BLaER1 treated with 17β-estradiol and CSF1 and Interleukin-3, amounts not matched to agents 10 nM and 100 nM (cell line): ENCODE measurements around the gene ALG1.
"Not testable (repeated sequence)": the region's sequence is repeated elsewhere in the genome, so short reads cannot be mapped to it uniquely, and the experiment has no call there.

ENCODE experiments used
- H3K27ac ChIP-seq, 11 experiments: shearing (Covaris generic); formaldehyde crosslinking; 2 replicates each; pipeline ENCODE4 v1.8.1; 2022
- H3K27me3 ChIP-seq, 11 experiments: shearing (Covaris generic); formaldehyde crosslinking; 2 replicates each; pipeline ENCODE4 v1.8.1; 2022
- H3K36me3 ChIP-seq, 11 experiments: shearing (Covaris generic); formaldehyde crosslinking; 2 replicates each; pipeline ENCODE4 v1.8.1; 2022
- H3K4me1 ChIP-seq, 10 experiments: shearing (Covaris generic); formaldehyde crosslinking; 2 replicates each; pipeline ENCODE4 v1.8.1; 2022
- H3K4me2 ChIP-seq, 11 experiments: shearing (Covaris generic); formaldehyde crosslinking; 2 replicates each; pipeline ENCODE4 v1.8.1; 2022
- H3K4me3 ChIP-seq, 10 experiments: shearing (Covaris generic); formaldehyde crosslinking; 2 replicates each; pipeline ENCODE4 v1.8.1; 2022
- H3K9ac ChIP-seq, 11 experiments: shearing (Covaris generic); formaldehyde crosslinking; 2 replicates each; pipeline ENCODE4 v1.8.1; 2022
- H3K9me3 ChIP-seq, 11 experiments: shearing (Covaris generic); formaldehyde crosslinking; replicated peaks in 1 of 11; 2 replicates each; pipeline ENCODE4 v1.8.1; 2022
- H4K20me1 ChIP-seq, 11 experiments: shearing (Covaris generic); formaldehyde crosslinking; 2 replicates each; pipeline ENCODE4 v1.8.1; 2022
- Cebpa-rat ChIP-seq, 11 experiments: shearing (Covaris generic); IDR thresholded peaks; 2 replicates each; pipeline ENCODE4 v1.8.1; 2022

The ALG1 gene

DNA sequence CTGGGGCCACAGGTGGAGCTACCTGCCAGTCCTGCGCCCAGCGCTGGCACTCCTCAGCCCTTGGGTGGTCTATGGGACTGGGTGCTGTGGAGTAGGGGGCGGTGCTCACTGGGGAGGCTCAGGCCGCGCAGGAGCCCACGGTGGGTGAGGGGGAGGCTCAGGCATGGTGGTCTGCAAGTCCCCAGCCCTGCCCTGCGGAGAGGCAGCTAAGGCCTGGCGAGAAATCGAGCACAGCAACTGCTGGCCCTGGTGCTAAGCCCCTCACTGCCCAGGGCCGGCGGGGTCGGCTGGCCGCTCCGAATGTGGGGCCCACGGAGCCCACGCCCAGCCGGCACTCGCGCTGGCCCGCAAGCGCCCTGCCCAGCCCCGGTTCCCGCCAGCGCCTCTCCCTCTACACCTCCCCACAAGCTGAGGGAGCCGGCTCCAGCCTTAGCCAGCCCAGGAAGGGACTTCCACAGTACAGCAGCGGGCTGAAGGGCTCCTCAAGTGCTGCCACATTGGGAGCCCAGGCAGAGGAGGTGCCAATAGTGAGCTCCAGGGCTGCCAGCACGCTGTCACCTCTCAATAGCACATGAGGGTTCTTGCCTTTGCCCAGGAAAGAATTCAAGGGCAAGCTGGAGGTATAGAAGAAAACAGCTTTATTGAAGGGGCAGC lies 37.0 kb downstream of the ALG1 start:
- H3K4me1 ChIP-seq, result no peaks in the 10 kb centered on the region
- no peak overlapping the region for H3K27ac ChIP-seq
- H3K4me3 ChIP-seq, result no peak overlapping the region
- no peaks in the 10 kb centered on the region for H4K20me1 ChIP-seq
- no peaks in the 10 kb centered on the region for H3K9me3 ChIP-seq
- H3K4me2 ChIP-seq, result no peak overlapping the region
- H3K9ac ChIP-seq, result no peak overlapping the region
- peaks cover 0 to 3% (median 0%) of the 10 kb centered on the region in 11 experiments; a peak in 1 of 22 replicates for H3K27me3 ChIP-seq
- no peak for TF ChIP-seq Cebpa-rat (IDR thresholded peaks at IDR 0.05)
- H3K36me3 ChIP-seq, result no peaks in the 10 kb centered on the region

DNA sequence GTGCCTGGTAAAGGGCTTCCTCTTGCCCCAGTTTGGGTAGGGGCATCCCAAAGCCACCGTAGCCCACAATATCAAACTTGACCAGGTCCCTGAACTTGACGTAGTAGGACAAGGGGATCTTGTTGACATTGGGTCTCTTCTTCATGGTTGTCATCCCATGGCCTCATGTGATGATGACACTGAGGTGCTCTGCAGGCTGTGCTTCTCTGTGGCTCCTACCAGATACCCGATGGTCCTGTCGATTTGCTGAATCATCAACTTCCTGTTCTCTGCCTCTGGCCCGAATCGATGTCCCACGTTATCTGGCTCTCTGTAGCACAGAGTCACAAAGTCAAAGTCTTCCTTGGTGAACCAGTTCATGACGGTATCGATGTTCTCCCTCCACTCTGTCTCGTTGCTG lies 39.3 kb downstream of the ALG1 start:
- H3K4me2 ChIP-seq, H3K36me3 ChIP-seq, H3K27ac ChIP-seq, H3K9ac ChIP-seq, H3K4me1 ChIP-seq, H4K20me1 ChIP-seq, H3K9me3 ChIP-seq, H3K4me3 ChIP-seq: not testable (repeated sequence)
- peaks cover 0 to 18% (median 12%) of the 10 kb centered on the region in 11 experiments; a peak in 12 of 22 replicates for H3K27me3 ChIP-seq

DNA sequence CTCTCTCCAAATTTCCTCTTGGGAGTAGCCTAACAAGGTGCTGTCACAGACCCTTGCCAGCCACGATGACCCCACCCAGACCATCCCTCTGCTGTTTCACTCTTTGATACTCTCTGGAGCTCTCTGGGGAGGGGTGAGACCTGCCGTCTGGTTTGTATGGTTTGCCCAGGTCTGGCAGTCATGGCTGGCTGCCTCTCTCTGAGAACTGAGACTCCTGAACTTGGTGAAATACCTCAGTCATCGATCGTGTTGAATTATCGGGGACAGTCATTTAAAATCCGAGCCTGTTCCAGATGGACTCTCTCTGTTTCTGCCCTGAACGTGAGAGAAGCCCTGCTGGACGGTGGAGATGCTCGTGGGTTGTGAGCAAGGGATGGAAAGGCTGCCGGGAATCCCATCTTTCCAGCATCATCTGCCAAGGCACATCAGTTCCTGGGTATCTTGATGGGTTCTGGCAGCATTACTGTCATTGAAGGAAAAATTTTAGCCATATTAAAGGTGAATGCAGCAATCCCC lies 45.2 kb downstream of the ALG1 start:
- H3K27me3 ChIP-seq, result peaks cover 9 to 51% (median 36%) of the 10 kb centered on the region in 11 experiments
- H3K9ac ChIP-seq, H3K4me3 ChIP-seq, H3K27ac ChIP-seq, H3K9me3 ChIP-seq, H3K36me3 ChIP-seq: not testable (repeated sequence)
- H3K4me2 ChIP-seq, result peak overlapping the region; percentile 17 to 79 (median 58); a peak in 17 of 22 replicates
- peaks cover 0 to 14% (median 3%) of the 10 kb centered on the region in 11 experiments; a peak in 7 of 22 replicates for H4K20me1 ChIP-seq
- H3K4me1 ChIP-seq, result peaks cover 5 to 16% (median 14%) of the 10 kb centered on the region in 10 experiments; a peak in 16 of 20 replicates

DNA sequence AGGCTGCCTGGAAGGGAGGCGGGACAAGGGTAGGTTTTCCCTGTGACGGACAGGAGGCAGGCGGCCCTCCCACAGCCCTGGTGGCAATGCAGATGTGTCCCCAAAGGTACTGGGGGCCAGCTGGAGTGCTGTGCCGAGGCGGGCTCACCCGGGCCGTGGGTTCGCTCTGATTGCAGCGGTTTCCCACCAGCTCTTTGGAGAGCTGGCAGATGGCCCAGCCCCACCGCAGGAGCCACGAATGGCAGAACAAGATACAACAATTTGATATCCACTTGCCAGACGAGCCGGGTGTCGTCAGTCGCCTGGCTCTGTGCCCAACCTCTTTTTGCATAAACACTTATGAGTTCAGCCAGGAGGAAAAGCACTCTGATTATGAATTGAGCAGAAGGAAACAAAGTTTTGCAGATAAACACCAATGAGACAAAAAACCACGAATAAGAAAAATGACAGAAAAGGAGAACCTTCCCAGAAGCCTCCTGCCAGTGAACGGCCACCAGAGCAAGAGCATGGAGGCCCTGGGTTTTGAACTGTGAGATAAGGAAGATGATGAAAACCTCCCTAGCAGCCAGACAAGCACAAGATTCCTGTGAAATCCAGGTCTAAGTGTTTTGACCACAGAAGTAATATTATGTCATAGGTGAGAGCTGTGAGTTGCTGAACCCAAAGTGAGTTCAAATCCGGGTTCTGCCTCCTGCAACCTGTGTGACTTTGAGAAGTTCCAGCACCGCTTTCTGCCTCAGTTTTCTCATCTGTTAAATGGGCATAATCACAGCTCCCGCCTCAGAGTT lies 45.9 kb downstream of the ALG1 start:
- H3K9me3 ChIP-seq, H3K9ac ChIP-seq, H3K27ac ChIP-seq, H3K36me3 ChIP-seq, H3K4me3 ChIP-seq: not testable (repeated sequence)
- peaks cover 0 to 14% (median 3%) of the 10 kb centered on the region in 11 experiments; a peak in 7 of 22 replicates for H4K20me1 ChIP-seq
- H3K4me1 ChIP-seq, result peaks cover 5 to 16% (median 14%) of the 10 kb centered on the region in 10 experiments; a peak in 16 of 20 replicates
- H3K4me2 ChIP-seq, result peak overlapping the region; percentile 40 to 79 (median 58)
- H3K27me3 ChIP-seq, result peaks cover 9 to 51% (median 36%) of the 10 kb centered on the region in 11 experiments

DNA sequence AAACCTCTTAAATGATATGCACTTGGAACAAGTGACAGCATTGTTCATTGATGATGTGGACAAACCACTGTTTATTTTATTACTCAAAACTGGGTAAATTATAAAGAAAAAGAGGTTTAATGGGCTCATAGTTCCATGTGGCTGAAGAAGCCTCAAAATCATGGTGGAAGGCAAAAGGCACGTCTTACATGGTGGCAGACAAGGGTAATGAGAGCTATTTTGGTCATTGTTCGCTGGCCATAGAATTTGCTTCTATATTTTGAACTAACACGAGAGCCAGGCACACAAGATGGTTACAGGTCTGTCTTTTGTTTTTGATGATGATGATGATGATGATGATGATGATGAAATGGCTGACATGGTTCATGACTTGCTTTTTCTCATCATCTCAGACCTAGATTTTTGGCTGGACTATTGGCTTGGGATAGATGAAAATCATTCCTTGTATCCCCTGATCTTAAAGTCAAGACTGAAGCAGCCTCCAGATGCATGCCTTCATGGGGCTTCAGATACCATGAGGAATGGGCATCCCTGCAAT lies 59.9 kb downstream of the ALG1 start:
- H3K27ac ChIP-seq, H3K4me2 ChIP-seq, H3K27me3 ChIP-seq, H4K20me1 ChIP-seq, H3K4me3 ChIP-seq, H3K9me3 ChIP-seq, H3K9ac ChIP-seq, H3K36me3 ChIP-seq, H3K4me1 ChIP-seq: not testable (repeated sequence)

DNA sequence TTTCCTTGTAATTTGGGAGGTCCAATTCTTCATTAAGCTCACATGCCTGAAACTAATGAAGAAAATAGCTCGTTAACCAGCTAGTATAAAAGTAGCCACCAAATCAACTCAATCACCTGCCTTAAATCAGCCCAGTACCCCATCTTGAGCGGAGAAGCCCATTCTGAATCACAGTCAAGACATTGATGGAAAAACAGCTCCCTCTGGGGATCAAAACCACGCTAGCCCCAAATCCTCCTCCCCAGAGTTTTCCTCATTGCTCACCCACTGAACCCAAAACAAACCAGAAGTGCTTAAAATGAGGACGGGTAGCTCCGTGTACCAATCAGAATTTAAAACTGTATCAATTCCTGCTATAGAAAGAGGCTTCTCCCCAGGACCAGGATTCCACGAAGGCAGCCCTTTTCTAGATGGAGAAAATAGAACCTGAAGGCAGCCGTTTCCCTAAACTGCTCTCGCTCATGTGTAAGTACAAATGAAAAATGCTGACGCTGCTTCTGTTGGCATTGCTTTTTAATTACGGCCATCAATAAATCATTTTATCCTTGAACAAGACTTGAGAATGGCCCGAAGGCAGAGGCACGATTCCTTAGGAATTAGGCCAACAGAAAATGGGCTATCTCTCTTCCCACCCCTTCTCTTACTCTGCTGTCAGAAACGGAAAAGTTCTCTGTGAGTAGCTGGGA lies 61.4 kb downstream of the ALG1 start:
- H3K9ac ChIP-seq, H4K20me1 ChIP-seq, H3K27ac ChIP-seq, H3K27me3 ChIP-seq, H3K4me3 ChIP-seq, H3K9me3 ChIP-seq, H3K4me1 ChIP-seq, H3K36me3 ChIP-seq, H3K4me2 ChIP-seq: not testable (repeated sequence)

DNA sequence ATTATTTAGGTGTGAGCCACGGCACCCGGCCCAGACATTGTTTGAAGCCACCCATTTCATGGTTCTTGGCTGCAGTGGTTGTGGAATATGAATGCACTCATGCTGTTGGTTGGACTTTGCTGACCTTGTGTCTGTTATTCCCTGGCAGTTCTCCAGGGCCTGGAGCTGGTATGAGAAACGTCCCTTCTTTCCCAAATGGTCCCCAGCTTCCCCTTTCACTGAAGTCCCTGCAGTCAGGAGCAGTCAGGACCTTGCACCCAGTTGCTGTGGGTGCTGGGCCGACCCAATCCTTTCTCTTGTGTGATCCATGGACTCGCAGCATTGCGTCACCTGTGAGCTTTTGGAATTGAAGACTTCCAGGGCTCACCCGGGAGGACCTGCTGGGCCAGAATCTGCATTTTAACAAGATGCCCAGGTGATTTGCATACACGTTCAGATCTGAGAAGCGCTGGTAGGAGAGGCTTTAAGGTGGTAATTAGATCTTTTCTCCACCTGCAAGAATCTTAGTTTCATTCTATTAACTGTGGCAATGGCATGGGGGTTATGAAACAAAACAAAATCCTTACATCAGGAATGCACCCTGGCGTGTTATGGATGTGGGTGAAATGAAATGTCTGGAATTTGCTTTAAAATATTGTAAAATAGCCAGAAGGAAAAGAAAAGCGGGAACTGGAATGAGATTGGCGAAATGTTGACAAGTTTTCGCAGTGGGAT lies 63.3 kb downstream of the ALG1 start:
- H3K4me3 ChIP-seq, H3K9me3 ChIP-seq, H4K20me1 ChIP-seq, H3K4me2 ChIP-seq, H3K4me1 ChIP-seq, H3K9ac ChIP-seq, H3K27me3 ChIP-seq, H3K27ac ChIP-seq, H3K36me3 ChIP-seq: not testable (repeated sequence)
